Stomach smooth muscle (tissue), 2 donors: Measurements from ENCODE around the gene ERBB2.
"Not testable (repeated sequence)": the region's sequence is repeated elsewhere in the genome, so short reads cannot be mapped to it uniquely, and the experiment has no call there.

ENCODE experiments used
- H3K27ac ChIP-seq: one replicate; pipeline ENCODE4 v1.7.0; 2013; ENCODE audit warnings: mild to moderate bottlenecking, low read length, inconsistent platforms
- H3K27me3 ChIP-seq, 2 donors: one replicate each; pipeline ENCODE4 v1.7.0; 2013; ENCODE audit warnings: low read length in 2 of 2; ENCODE audit not compliant: insufficient read depth in 2 of 2, control insufficient read depth in 1 of 2
- H3K36me3 ChIP-seq, 2 donors: one replicate each; pipeline ENCODE4 v1.7.0; 2013; ENCODE audit warnings: low read length in 2 of 2; ENCODE audit not compliant: control insufficient read depth in 2 of 2, insufficient read depth in 2 of 2
- H3K4me1 ChIP-seq: one replicate; pipeline ENCODE4 v1.7.0; 2013; ENCODE audit warnings: low read length; ENCODE audit not compliant: control insufficient read depth, insufficient read depth
- H3K4me3 ChIP-seq, 2 donors: one replicate each; pipeline ENCODE4 v1.7.0; 2013; ENCODE audit warnings: low read length in 2 of 2
- H3K9ac ChIP-seq, 2 donors: one replicate each; pipeline ENCODE4 v1.7.0; 2013; ENCODE audit warnings: low read length in 2 of 2, mild to moderate bottlenecking in 1 of 2
- H3K9me3 ChIP-seq, 2 donors: one replicate each; pipeline ENCODE4 v1.7.0; 2013; ENCODE audit warnings: low read length in 2 of 2; ENCODE audit not compliant: control insufficient read depth in 2 of 2
- donor health status: healthy.
- donor health status: Pancreatic carcinoma.

ERBB2 gene

DNA sequence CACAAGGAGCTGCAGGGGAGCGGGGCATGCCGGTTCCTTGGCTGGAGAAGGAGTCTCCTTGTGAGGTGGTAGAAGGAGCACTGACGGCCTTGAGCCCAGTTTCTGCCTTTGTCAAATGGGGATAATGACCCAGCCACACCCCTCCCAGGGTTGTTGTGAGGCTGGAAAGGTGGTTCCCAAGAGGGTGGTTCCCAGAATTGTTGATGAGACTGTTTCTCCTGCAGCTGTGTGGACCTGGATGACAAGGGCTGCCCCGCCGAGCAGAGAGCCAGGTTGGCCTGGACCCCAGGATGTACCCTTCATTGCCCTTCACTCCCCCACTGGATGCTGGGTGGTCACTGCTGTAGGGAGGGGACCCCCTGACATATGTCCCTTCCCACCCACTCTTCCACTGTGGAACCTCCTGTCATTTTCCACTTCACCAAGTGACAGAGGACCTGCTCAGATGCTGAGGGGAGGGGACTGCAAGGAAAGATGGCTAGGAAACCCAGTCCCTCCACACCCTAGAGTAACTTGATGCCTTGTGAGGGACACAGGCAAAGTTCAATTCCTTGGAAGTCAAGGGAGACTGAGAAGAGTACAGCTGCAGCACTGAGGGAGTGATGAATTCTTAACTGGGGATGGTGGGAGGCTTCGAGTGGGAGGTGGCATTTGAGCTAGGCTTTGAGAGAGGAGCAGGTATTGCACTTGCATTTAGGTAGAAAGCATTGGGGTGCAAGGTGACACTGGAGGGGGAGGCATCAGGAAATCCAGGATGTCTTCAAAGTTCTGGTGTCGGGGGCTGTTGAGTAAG is 19.9 kb downstream of the ERBB2 start:
- no peak overlapping the region for H3K4me3 ChIP-seq
- H3K9ac ChIP-seq, result no peak overlapping the region
- no peak overlapping the region for H3K27ac ChIP-seq
- no peaks in the 10 kb centered on the region for H3K27me3 ChIP-seq
- H3K36me3 ChIP-seq, result peaks cover 20 to 33% of the 10 kb centered on the region in 2 donors
- H3K9me3 ChIP-seq, result no peaks in the 10 kb centered on the region
- H3K4me1 ChIP-seq, result peaks cover 3% of the 10 kb centered on the region

DNA sequence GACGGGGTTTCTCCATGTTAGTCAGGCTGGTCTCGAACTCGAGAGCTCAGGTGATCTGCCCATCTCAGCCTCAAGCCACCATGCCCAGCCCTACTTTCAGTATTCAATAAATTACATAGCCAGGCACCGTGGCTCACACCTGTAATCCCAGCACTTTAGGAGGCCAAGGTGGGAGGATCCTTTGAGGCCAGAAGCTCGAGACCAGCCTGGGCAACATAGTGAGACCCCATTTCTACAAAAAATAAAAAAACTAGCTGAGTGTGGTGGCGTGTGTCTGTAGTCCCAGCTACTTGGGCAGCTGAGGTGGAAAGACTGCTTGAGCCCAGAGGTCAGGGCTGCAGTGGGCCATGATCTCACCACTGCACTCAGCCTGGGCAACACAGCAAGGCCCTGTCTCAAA is 22.2 kb downstream of the ERBB2 start:
- H3K36me3 ChIP-seq, result peaks cover 10 to 33% of the 10 kb centered on the region in 2 donors
- H3K27me3 ChIP-seq, result no peaks in the 10 kb centered on the region
- no peak overlapping the region for H3K27ac ChIP-seq
- no peak overlapping the region for H3K4me3 ChIP-seq
- no peaks in the 10 kb centered on the region for H3K4me1 ChIP-seq
- H3K9ac ChIP-seq, result no peak overlapping the region
- H3K9me3 ChIP-seq, result no peaks in the 10 kb centered on the region

DNA sequence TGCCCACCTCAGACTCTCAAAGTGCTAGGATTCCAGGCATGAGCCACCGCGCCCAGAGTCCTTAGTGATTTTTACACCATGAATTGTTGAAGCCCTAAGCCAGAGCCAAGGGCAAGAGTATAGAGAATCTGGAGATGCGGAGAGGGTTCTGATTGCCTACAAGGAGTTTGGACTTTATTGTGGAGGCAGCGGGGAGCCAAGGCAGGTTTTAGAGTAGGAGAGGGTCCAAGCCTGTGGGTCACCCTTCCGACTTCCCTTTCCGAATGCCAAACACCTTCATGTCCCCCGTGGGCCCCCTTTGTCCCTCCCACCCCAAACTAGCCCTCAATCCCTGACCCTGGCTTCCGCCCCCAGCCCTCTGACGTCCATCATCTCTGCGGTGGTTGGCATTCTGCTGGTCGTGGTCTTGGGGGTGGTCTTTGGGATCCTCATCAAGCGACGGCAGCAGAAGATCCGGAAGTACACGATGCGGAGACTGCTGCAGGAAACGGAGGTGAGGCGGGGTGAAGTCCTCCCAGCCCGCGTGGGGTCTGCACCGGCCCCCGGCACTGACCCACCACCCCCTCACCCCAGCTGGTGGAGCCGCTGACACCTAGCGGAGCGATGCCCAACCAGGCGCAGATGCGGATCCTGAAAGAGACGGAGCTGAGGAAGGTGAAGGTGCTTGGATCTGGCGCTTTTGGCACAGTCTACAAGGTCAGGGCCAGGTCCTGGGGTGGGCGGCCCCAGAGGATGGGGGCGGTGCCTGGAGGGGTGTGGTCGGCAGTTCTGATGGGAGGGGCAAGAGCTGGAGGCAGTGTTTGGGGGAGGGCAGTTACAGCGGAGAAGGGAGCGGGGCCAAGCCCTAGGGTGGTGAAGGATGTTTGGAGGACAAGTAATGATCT is 23.3 kb downstream of the ERBB2 start:
- Histone ChIP-seq H3K36me3 (peaks cover 16 to 30% of the 10 kb centered on the region in 2 donors), H3K9me3 (no peaks in the 10 kb centered on the region), H3K4me3 (no peak overlapping the region), H3K9ac (no peak overlapping the region), H3K27me3 (no peaks in the 10 kb centered on the region), H3K27ac (no peak overlapping the region), H3K4me1 (no peaks in the 10 kb centered on the region)

DNA sequence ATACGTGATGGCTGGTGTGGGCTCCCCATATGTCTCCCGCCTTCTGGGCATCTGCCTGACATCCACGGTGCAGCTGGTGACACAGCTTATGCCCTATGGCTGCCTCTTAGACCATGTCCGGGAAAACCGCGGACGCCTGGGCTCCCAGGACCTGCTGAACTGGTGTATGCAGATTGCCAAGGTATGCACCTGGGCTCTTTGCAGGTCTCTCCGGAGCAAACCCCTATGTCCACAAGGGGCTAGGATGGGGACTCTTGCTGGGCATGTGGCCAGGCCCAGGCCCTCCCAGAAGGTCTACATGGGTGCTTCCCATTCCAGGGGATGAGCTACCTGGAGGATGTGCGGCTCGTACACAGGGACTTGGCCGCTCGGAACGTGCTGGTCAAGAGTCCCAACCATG is 24.9 kb downstream of the ERBB2 start:
- H3K36me3 ChIP-seq, result peaks cover 12 to 23% of the 10 kb centered on the region in 2 donors

DNA sequence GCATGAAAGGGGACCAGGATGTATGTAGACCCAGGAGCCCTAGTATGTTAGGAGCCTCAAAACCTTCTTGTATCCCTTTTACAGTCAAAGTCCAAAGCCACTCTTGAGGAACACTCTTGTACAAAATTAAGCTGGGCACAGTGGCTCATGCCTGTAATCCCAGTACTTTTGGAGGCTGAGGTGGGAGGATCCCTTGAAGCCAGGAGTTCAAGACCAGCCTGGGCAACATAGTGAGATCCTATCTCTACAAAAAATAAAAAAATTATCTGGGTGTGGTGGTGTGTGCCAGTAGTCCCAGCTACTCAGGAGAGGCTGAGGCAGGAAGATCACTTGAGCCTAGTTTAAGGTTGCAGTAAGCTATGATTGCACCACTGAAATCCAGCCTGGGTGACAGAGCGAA is 26.1 kb downstream of the ERBB2 start:
- peaks cover 9 to 20% of the 10 kb centered on the region in 2 donors for H3K36me3 ChIP-seq
- H3K9ac ChIP-seq, result not testable (repeated sequence)

More for the DNA sequence above, 24.9 kb downstream of the ERBB2 start:
- Histone ChIP-seq H3K9me3 (no peaks in the 10 kb centered on the region), H3K4me3 (no peak overlapping the region), H3K27ac (no peak overlapping the region), H3K9ac (no peak overlapping the region), H3K4me1 (peaks cover 7% of the 10 kb centered on the region), H3K27me3 (no peaks in the 10 kb centered on the region)

DNA sequence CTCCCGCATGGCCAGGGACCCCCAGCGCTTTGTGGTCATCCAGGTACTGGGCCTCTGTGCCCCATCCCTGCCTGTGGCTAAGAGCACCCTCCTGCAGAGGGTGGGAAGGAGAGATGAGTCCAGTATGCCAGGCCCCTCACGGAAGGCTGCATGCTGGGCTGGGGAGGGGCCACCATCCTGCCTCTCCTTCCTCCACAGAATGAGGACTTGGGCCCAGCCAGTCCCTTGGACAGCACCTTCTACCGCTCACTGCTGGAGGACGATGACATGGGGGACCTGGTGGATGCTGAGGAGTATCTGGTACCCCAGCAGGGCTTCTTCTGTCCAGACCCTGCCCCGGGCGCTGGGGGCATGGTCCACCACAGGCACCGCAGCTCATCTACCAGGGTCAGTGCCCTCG is 26.8 kb downstream of the ERBB2 start:
- H3K4me3 ChIP-seq, result no peak overlapping the region
- no peak overlapping the region for H3K9ac ChIP-seq
- no peaks in the 10 kb centered on the region for H3K27me3 ChIP-seq
- H3K4me1 ChIP-seq, result peaks cover 10% of the 10 kb centered on the region
- no peak overlapping the region for H3K27ac ChIP-seq
- H3K9me3 ChIP-seq, result no peaks in the 10 kb centered on the region
- H3K36me3 ChIP-seq, result peaks cover 9 to 20% of the 10 kb centered on the region in 2 donors

More for the DNA sequence above, 26.1 kb downstream of the ERBB2 start:
- H3K27ac ChIP-seq, H3K4me1 ChIP-seq, H3K4me3 ChIP-seq, H3K27me3 ChIP-seq, H3K9me3 ChIP-seq: not testable (repeated sequence)

DNA sequence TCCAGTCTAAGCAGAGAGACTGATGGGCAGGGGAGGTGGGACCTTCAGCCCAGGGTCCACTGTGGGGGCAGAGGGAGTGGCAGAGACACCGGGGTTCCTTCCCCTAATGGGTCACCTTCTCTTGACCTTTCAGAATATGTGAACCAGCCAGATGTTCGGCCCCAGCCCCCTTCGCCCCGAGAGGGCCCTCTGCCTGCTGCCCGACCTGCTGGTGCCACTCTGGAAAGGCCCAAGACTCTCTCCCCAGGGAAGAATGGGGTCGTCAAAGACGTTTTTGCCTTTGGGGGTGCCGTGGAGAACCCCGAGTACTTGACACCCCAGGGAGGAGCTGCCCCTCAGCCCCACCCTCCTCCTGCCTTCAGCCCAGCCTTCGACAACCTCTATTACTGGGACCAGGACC is 27.7 kb downstream of the ERBB2 start:
- Histone ChIP-seq H3K36me3 (peaks cover 9 to 20% of the 10 kb centered on the region in 2 donors), H3K27me3 (no peaks in the 10 kb centered on the region), H3K27ac (no peak overlapping the region), H3K4me1 (peaks cover 10% of the 10 kb centered on the region), H3K4me3 (no peak overlapping the region), H3K9me3 (no peaks in the 10 kb centered on the region), H3K9ac (no peak overlapping the region)

DNA sequence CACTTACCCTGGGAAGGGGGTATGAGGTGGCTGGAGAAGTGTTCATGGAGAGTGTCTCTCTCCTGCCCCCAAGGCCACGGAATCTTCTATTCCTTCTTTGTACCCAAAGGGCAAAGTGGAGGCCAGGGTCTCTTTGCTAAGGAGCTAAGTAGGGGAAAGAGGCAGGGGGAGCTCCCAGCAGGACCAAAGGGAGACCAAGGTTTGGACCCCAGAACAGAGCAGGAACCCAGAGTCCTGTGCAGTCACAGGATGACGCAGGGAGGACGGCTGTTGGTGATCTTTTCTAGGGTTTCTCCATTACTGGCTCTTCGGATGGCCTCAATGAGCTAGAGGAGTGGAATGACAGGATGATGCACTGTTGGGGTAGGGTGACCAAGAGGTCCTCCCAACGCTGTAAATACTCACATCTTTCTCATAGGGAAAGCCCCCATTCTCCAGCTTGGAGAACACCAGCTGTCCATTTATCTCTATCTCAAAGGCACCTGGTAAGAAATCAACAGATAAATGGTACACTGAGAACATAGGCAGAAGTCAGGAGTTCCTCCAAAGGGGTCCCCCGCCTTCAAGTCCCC is 29.5 kb downstream of the ERBB2 start:
- Histone ChIP-seq H3K27me3 (no peaks in the 10 kb centered on the region), H3K4me3 (peak overlapping the region; percentile 77 to 89), H3K27ac (peak overlapping the region; percentile 67), H3K4me1 (peaks cover 10% of the 10 kb centered on the region), H3K36me3 (peaks cover 9 to 18% of the 10 kb centered on the region in 2 donors), H3K9me3 (no peaks in the 10 kb centered on the region), H3K9ac (peak overlapping the region; percentile 79 to 80)

DNA sequence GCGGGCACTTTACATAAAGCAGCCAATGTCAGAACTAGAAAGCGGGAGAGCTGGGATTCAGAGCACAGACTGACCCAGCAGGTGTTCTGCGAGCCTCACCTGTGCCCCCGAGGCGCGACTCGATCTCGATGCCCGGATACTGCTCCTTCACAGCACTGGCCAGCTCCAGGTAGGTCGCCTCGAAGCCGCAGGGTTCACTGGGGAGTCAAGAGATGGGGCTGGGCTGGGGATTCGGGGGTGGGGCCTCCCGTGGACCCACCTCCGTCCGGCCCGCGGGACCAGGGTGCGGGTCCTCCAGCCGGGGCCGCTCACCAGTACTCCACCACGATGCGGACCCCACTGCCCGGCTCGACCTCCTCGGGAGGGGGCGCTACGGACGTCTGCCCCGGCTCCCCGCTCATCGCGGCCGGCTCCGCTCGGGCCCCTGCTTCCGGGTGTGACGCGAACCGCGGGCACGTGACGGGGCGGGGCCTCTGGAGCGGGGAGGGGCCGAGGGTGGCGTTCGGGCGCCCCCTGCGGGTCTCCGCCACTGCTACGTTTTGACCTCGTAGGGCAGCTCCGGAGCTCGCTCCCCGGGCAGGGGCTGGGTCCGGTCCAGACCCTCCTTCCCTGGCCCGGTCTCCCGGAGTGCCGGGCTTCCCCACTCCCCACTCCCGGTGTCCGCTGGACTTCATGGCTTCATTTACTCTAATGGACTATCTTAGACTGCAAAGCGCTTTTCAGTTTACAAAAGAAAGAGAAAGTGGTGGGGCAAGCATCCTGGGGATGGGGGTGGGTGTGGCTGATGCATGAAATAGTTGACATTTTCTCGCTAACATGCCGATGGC is 30.4 kb downstream of the ERBB2 start, which contains the start of gene MIEN1:
TSS of gene MIEN1 (minus strand) at position 438 of the 827 bp plus-strand sequence. CDS start at position 401, 37 bp downstream.
- Histone ChIP-seq H3K36me3 (peaks cover 9 to 11% of the 10 kb centered on the region in 2 donors), H3K4me3 (peak within 1 kb of the TSS; percentile 77 to 89)

DNA sequence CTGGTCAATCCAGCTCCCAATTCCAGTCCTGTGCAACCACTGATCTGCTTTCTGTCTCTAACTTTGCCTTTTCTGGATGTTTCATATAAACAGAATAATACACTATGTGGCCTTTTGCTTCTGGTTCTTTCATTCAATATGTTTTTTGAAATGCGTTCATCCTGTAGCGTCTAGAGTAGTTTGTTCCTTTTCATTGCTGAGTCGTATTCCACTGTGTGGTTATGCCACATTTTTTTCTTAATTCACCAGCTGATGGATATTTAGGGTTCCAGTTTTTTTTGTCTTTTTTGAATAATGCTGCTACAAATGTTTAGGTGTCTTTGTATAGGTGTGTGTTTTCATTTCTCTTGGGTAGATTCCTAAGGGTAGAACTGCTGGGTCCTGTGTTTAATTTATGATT is 32.7 kb downstream of the ERBB2 start:
- H3K27me3 ChIP-seq, result peaks cover 9 to 11% of the 10 kb centered on the region in 2 donors
- no peaks in the 10 kb centered on the region for H3K9me3 ChIP-seq
- H3K27ac ChIP-seq, result no peak overlapping the region
- no peak overlapping the region for H3K9ac ChIP-seq
- no peak overlapping the region for H3K4me3 ChIP-seq
- H3K4me1 ChIP-seq, result peaks cover 12% of the 10 kb centered on the region
- peaks cover 4 to 6% of the 10 kb centered on the region in 2 donors for H3K36me3 ChIP-seq

More for the DNA sequence above, 30.4 kb downstream of the ERBB2 start, which contains the start of gene MIEN1:
- H3K27ac ChIP-seq, result peak within 1 kb of the TSS; percentile 67
- no peaks in the 10 kb centered on the region for H3K27me3 ChIP-seq
- H3K9me3 ChIP-seq, result no peaks in the 10 kb centered on the region
- peaks cover 10% of the 10 kb centered on the region for H3K4me1 ChIP-seq
- peak within 1 kb of the TSS; percentile 79 to 80 for H3K9ac ChIP-seq
